Panc1 (cell line): ENCODE data around the gene AMPH. TPM values are rescaled to one million over a fixed set of nuclear protein-coding genes. Genes with fewer than 3 reads are reported as not detected.

ENCODE experiments used
- ATAC-seq: fragments of 200-7000 bp; cut with Tn5 transposase; 2 replicates; pipeline ENCODE4 v1.9.1; 2020; ENCODE audit warnings: mild to moderate bottlenecking, moderate library complexity
- BruUV-seq: library from RNA; stranded (reverse); fragments of 400-500 nt; replicated peaks from 2 replicates; lab custom pipeline; 2021; lab: Mats Ljungman, UMichigan
- CTCF ChIA-PET: fragments of 300-600 bp; sonication (Branson Sonifier 250); formaldehyde crosslinking; loops from one replicate; lab custom pipeline; 2022; ENCODE audit warnings: antibody characterized with exemption; lab: Charles Lee
- POLR2A ChIA-PET: fragments of 300-600 bp; sonication (Branson Sonifier 250); formaldehyde crosslinking; loops from one replicate; lab custom pipeline; 2022; ENCODE audit warnings: antibody characterized with exemption; lab: Charles Lee
- DNase-seq: peaks from one replicate; pipeline ENCODE4 v3.0.0-alpha.2; 2010; ENCODE audit warnings: low read depth, low spot score
- H3K27ac ChIP-seq: 2 replicates; pipeline ENCODE4 v1.5.1; 2011; ENCODE audit warnings: mild to moderate bottlenecking, low read length, inconsistent platforms
- H3K27me3 ChIP-seq: fragments of 200-500 bp; sonication (Bioruptor generic); 2 replicates; pipeline ENCODE4 v1.6.0; 2014; ENCODE audit warnings: low read length, inconsistent platforms; ENCODE audit not compliant: control insufficient read depth, insufficient read depth
- H3K36me3 ChIP-seq: fragments of 200-500 bp; sonication (Bioruptor generic); 2 replicates; pipeline ENCODE4 v1.5.1; 2014; ENCODE audit warnings: inconsistent platforms, mild to moderate bottlenecking, low read length, moderate library complexity; ENCODE audit not compliant: control insufficient read depth, insufficient read depth
- H3K4me1 ChIP-seq: 2 replicates; pipeline ENCODE4 v1.5.1; 2011; ENCODE audit warnings: inconsistent platforms, mild to moderate bottlenecking, low read length, moderate library complexity; ENCODE audit not compliant: control insufficient read depth, insufficient read depth
- H3K4me3 ChIP-seq, 2 experiments: 2 replicates each; pipeline ENCODE4 v1.5.1; 2011 to 2012; ENCODE audit warnings: low read depth in 2 of 2, low read length in 2 of 2, mild to moderate bottlenecking in 2 of 2, inconsistent platforms in 1 of 2, moderate library complexity in 1 of 2
- H3K9me3 ChIP-seq: fragments of 200-500 bp; sonication (Bioruptor generic); 2 replicates; pipeline ENCODE4 v1.5.1; 2014; ENCODE audit warnings: low read depth, mild to moderate bottlenecking, inconsistent platforms, low read length, moderate library complexity; ENCODE audit not compliant: control insufficient read depth, insufficient read depth
- POLR2AphosphoS5 ChIP-seq: IDR thresholded peaks from 2 replicates; pipeline ENCODE4 v1.6.1; 2012; ENCODE audit warnings: mild to moderate bottlenecking, low read depth, low read length, moderate library complexity
- SIN3A ChIP-seq: IDR thresholded peaks from 2 replicates; pipeline ENCODE4 v1.6.1; 2012; ENCODE audit warnings: low read depth, mild to moderate bottlenecking, low read length, moderate library complexity, borderline replicate concordance; ENCODE audit not compliant: insufficient read depth
- TCF7L2 ChIP-seq: IDR thresholded peaks from 2 replicates; pipeline ENCODE4 v1.6.1; 2011; ENCODE audit warnings: mild to moderate bottlenecking, low read depth, low read length, inconsistent platforms
- in situ Hi-C: cut with HindIII; loops from 2 replicates; pipeline ENCODE4 v1.10.0; 2016; ENCODE audit warnings: low sequenced_read_pairs, low pct_unique_long_range_greater_than_20kb
- intact Hi-C: fragments of 100-400 bp; cut with micrococcal nuclease; formaldehyde crosslinking; loops from one replicate; pipeline ENCODE4 v1.10.0; 2022; ENCODE audit not compliant: unreplicated experiment
- total RNA-seq: library from RNA; stranded (reverse); gene quantifications from one replicate; pipeline ENCODE4 v1.2.1, GENCODE V29; 2021; ENCODE audit not compliant: unreplicated experiment
- TF ChIP-seq, protein P1 (sequence below): fragments of 450-650 bp; IDR thresholded peaks from 2 replicates; pipeline ENCODE4 v1.5.1; 2017; ENCODE audit warnings: mild to moderate bottlenecking
- TF ChIP-seq, protein P2 (sequence below), 2 experiments: IDR thresholded peaks; 2 replicates each; pipeline ENCODE4 v1.6.1; 2011 to 2012; ENCODE audit warnings: low read depth in 2 of 2, control low read depth in 1 of 2, low read length in 1 of 2, mild to moderate bottlenecking in 1 of 2, moderate library complexity in 1 of 2; ENCODE audit not compliant: insufficient read depth in 1 of 2

AMPH gene
- total RNA-seq, 1 experiment from 2014 or later = not detected

DNA sequence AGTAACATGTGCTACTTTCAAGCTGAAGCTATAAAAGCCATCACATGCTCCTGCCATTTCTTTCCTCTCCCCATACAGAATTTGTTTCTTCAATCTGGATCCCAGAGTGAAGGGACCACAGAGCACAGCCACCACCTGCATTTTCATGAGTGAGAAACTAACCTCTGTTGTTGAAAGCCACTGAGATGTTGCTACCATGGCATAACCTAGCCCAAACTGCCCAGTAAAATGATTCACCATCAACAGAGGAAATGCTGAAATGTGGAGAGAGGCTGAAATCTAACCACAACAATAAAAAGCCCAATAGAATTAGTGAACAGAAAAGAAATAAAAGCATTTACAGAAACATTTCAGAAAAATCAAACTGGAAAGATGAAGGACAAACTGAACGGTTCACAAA lies 125.2 kb downstream of the AMPH start:
- intact Hi-C loops = no loop called here
- Histone ChIP-seq H3K4me3 (no peak overlapping the region), H3K9me3 (no peaks in the 10 kb centered on the region), H3K36me3 (no peaks in the 10 kb centered on the region), H3K27ac (no peak overlapping the region), H3K4me1 (no peaks in the 10 kb centered on the region), H3K27me3 (peaks cover 2% of the 10 kb centered on the region; the same call in 1 of the 2 replicates)
- in situ Hi-C loops = no loop called here
- TF ChIP-seq POLR2AphosphoS5 (no peak), SIN3A (no peak)
- TF ChIP-seq, protein P1, sequence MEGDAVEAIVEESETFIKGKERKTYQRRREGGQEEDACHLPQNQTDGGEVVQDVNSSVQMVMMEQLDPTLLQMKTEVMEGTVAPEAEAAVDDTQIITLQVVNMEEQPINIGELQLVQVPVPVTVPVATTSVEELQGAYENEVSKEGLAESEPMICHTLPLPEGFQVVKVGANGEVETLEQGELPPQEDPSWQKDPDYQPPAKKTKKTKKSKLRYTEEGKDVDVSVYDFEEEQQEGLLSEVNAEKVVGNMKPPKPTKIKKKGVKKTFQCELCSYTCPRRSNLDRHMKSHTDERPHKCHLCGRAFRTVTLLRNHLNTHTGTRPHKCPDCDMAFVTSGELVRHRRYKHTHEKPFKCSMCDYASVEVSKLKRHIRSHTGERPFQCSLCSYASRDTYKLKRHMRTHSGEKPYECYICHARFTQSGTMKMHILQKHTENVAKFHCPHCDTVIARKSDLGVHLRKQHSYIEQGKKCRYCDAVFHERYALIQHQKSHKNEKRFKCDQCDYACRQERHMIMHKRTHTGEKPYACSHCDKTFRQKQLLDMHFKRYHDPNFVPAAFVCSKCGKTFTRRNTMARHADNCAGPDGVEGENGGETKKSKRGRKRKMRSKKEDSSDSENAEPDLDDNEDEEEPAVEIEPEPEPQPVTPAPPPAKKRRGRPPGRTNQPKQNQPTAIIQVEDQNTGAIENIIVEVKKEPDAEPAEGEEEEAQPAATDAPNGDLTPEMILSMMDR = no peak
- ChIA-PET POLR2A (interaction anchor here (0.6 kb wide), 1 partner anchor 113 kb away, joined by 3 read pairs; no protein-coding TSS in a partner anchor), CTCF (no interaction called here)
- ATAC-seq (no peak), DNase-seq (no peak)
- BruUV-seq = no TSS peak

DNA sequence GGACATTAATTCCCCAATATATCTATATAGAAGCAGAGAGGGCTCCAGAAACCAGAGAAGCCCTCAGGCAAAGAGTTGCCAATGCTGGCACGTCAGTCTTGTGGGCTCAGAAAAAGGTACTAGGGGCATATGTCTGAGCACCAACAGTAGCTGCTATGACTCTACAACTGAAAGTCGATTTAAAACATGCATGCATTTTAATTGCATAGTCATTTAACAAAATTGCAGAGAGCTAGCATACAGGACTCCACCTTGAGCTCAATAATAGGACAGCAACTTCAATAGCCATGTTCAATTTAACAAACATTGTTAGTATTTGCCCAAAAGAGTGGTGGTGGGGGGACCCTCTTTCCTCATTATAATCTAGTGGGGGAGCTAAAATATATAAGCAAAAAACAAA lies 126.5 kb downstream of the AMPH start:
- ATAC-seq = no peak
- peaks cover 2% of the 10 kb centered on the region; the same call in 1 of the 2 replicates for H3K27me3 ChIP-seq
- no peak overlapping the region for H3K4me3 ChIP-seq
- intact Hi-C loops (no loop called here), in situ Hi-C loops (no loop called here)
- no peak overlapping the region for H3K27ac ChIP-seq
- TF ChIP-seq POLR2AphosphoS5 = no peak
- no TSS peak for BruUV-seq
- ChIA-PET POLR2A (no interaction called here), CTCF (no interaction called here)
- no peaks in the 10 kb centered on the region for H3K36me3 ChIP-seq
- no peaks in the 10 kb centered on the region for H3K4me1 ChIP-seq
- H3K9me3 ChIP-seq = no peaks in the 10 kb centered on the region
- DNase-seq = no peak

DNA sequence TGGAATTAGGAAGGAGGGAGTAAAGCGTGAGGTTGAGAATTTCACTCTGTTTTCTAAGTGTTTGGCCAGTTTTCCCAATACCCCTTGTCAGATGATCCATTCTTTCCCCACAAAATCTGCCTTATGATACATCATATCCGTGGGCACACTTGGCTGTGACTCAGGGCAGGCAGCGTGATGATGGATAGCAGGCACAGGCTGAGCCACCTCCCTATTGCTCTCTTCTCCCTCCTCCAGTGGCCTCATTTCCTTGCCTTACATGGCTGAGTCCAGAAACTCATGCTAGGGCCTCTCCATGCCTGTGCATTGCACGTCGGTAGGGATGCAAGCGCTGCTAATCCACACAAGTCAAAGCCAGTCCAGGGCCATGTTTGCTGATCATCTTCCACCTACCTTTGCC lies 128.3 kb downstream of the AMPH start:
- H3K4me3 ChIP-seq = no peak overlapping the region
- H3K36me3 ChIP-seq = no peaks in the 10 kb centered on the region
- peaks cover 2% of the 10 kb centered on the region; the same call in 1 of the 2 replicates for H3K27me3 ChIP-seq
- in situ Hi-C loops (no loop called here), intact Hi-C loops (no loop called here)
- DNase-seq (no peak), ATAC-seq (no peak)
- ChIA-PET POLR2A (no interaction called here), CTCF (no interaction called here)
- no peaks in the 10 kb centered on the region for H3K4me1 ChIP-seq
- no peak overlapping the region for H3K27ac ChIP-seq
- no peaks in the 10 kb centered on the region for H3K9me3 ChIP-seq
- no TSS peak for BruUV-seq
- TF ChIP-seq, protein P1 = no peak

DNA sequence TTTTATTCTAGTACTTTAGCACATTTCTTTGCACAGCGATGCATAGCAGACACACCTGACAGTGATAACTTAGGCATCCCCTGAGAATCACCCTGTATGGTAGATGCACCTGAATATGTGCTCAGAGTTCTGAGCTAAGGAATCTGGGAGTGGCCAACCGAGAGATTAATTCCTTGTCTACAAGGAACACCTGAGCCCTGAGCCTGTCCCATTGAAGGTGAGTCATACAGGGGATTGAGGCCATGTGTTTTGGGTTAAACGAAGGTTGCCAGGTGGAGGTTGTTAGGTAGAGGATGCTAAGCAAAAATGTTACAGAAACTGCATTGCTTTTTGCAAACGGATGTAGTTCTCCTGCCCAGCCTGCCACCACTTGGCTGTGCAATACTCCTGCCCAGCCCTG lies 128.9 kb downstream of the AMPH start:
- Histone ChIP-seq H3K27me3 (peaks cover 2% of the 10 kb centered on the region; the same call in 1 of the 2 replicates), H3K4me1 (no peaks in the 10 kb centered on the region), H3K9me3 (no peaks in the 10 kb centered on the region), H3K36me3 (no peaks in the 10 kb centered on the region), H3K27ac (no peak overlapping the region), H3K4me3 (no peak overlapping the region)
- no peak for TF ChIP-seq TCF7L2
- TF ChIP-seq, protein P1 = no peak
- TF ChIP-seq SIN3A = no peak
- TF ChIP-seq, protein P2, sequence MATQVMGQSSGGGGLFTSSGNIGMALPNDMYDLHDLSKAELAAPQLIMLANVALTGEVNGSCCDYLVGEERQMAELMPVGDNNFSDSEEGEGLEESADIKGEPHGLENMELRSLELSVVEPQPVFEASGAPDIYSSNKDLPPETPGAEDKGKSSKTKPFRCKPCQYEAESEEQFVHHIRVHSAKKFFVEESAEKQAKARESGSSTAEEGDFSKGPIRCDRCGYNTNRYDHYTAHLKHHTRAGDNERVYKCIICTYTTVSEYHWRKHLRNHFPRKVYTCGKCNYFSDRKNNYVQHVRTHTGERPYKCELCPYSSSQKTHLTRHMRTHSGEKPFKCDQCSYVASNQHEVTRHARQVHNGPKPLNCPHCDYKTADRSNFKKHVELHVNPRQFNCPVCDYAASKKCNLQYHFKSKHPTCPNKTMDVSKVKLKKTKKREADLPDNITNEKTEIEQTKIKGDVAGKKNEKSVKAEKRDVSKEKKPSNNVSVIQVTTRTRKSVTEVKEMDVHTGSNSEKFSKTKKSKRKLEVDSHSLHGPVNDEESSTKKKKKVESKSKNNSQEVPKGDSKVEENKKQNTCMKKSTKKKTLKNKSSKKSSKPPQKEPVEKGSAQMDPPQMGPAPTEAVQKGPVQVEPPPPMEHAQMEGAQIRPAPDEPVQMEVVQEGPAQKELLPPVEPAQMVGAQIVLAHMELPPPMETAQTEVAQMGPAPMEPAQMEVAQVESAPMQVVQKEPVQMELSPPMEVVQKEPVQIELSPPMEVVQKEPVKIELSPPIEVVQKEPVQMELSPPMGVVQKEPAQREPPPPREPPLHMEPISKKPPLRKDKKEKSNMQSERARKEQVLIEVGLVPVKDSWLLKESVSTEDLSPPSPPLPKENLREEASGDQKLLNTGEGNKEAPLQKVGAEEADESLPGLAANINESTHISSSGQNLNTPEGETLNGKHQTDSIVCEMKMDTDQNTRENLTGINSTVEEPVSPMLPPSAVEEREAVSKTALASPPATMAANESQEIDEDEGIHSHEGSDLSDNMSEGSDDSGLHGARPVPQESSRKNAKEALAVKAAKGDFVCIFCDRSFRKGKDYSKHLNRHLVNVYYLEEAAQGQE (IDR thresholded peaks at IDR 0.05; ENCODE audit: insufficient read depth in 1 of 2, low read depth in 2 of 2, low read length in 1 of 2) = no peak
- TF ChIP-seq POLR2AphosphoS5 = no peak
- no peak for ATAC-seq
- POLR2A ChIA-PET = no interaction called here
- in situ Hi-C loops (no loop called here), intact Hi-C loops (no loop called here)
- CTCF ChIA-PET = no interaction called here
- BruUV-seq = no TSS peak
- no peak for DNase-seq
